Measurements from ENCODE around the gene ZNF573. TPM values are rescaled to one million over a fixed set of nuclear protein-coding genes. Genes with fewer than 3 reads are reported as not detected.

The ZNF573 gene
- total and polyA plus RNA-seq, 2 experiments from 2014 or later = 7.7 to 10.3 TPM

DNA sequence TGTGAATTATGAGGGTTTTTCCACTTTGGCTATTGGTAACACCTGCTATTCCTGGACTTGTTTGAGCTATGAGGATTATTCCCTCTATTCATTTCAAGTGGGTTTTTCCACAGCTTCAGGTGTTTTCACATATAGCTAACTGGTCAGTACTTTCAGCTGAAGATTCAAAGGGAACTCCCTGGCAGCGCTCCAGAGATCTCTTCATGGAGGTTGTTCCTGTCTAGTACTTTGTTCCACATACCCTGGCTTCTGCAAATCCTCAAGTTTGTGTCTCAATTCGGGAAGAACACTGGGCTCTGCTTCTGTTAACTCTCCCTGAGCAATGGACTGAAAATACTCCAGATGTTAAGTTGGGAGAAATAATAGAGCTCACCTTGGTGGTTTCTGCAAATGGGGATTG, 54.2 kb downstream of the ZNF573 start:
- Mint-ChIP-seq H3K27me3 (ENCODE audit: insufficient read depth, low read depth, poor library complexity) (no peaks in the 10 kb centered on the region), H3K4me1 (no peaks in the 10 kb centered on the region), H3K27ac (no peak overlapping the region), H3K4me3 (no peak overlapping the region), H3K36me3 (ENCODE audit: low read depth) (no peaks in the 10 kb centered on the region; the same call in 1 of the 3 replicates), H3K9me3 (no peaks in the 10 kb centered on the region; the same call in 2 of the 3 replicates)
- TF ChIP-seq CREB1 (CRISPR knock-in tag; IDR thresholded peaks at IDR 0.05; ENCODE audit: low read depth) (no peak), ZNF114 (CRISPR knock-in tag; IDR thresholded peaks at IDR 0.05) (no peak), ZNF331 (CRISPR knock-in tag; IDR thresholded peaks at IDR 0.05; ENCODE audit: low read depth) (no peak), NANOG (IDR thresholded peaks at IDR 0.05; ENCODE audit: borderline replicate concordance) (no peak), POLR2AphosphoS5 (IDR thresholded peaks at IDR 0.05; ENCODE audit: low read depth) (no peak), EZH2 (IDR thresholded peaks at IDR 0.05; ENCODE audit: low read depth, unreplicated experiment) (no peak), CTCF (conservative IDR thresholded peaks at IDR 0.05; ENCODE audit: low read depth in 2 of 2) (no peak), EZH2phosphoT487 (IDR thresholded peaks at IDR 0.05; ENCODE audit: unreplicated experiment) (no peak), ETS1 (IDR thresholded peaks at IDR 0.05) (no peak), STAT1 (IDR thresholded peaks at IDR 0.05; ENCODE audit: unreplicated experiment) (no peak), JUNB (IDR thresholded peaks at IDR 0.05; ENCODE audit: unreplicated experiment) (no peak), ZNF462 (CRISPR knock-in tag; IDR thresholded peaks at IDR 0.05) (no peak)
- TF ChIP-seq, protein P1, sequence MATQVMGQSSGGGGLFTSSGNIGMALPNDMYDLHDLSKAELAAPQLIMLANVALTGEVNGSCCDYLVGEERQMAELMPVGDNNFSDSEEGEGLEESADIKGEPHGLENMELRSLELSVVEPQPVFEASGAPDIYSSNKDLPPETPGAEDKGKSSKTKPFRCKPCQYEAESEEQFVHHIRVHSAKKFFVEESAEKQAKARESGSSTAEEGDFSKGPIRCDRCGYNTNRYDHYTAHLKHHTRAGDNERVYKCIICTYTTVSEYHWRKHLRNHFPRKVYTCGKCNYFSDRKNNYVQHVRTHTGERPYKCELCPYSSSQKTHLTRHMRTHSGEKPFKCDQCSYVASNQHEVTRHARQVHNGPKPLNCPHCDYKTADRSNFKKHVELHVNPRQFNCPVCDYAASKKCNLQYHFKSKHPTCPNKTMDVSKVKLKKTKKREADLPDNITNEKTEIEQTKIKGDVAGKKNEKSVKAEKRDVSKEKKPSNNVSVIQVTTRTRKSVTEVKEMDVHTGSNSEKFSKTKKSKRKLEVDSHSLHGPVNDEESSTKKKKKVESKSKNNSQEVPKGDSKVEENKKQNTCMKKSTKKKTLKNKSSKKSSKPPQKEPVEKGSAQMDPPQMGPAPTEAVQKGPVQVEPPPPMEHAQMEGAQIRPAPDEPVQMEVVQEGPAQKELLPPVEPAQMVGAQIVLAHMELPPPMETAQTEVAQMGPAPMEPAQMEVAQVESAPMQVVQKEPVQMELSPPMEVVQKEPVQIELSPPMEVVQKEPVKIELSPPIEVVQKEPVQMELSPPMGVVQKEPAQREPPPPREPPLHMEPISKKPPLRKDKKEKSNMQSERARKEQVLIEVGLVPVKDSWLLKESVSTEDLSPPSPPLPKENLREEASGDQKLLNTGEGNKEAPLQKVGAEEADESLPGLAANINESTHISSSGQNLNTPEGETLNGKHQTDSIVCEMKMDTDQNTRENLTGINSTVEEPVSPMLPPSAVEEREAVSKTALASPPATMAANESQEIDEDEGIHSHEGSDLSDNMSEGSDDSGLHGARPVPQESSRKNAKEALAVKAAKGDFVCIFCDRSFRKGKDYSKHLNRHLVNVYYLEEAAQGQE (IDR thresholded peaks at IDR 0.05; ENCODE audit: unreplicated experiment) = no peak
- no peaks in the 10 kb centered on the region; the same call in 1 of the 2 replicates for H4K20me1 ChIP-seq (replicated peaks; ENCODE audit: insufficient read depth)
- DNase-seq (ENCODE audit: low spot score) = no peak
- H2AFZ ChIP-seq = no peak overlapping the region
- H3K79me2 ChIP-seq (replicated peaks; ENCODE audit: insufficient read depth) = no peaks in the 10 kb centered on the region
- no peak overlapping the region for H3K27ac ChIP-seq (ENCODE audit: low read depth)
- no peaks in the 10 kb centered on the region for H3K4me1 ChIP-seq (ENCODE audit: insufficient read depth)
- no peak overlapping the region for H3K4me3 ChIP-seq
- H3K4me2 ChIP-seq = no peak overlapping the region
- H3F3A ChIP-seq (replicated peaks; ENCODE audit: low read depth) = no peaks in the 10 kb centered on the region
- ATAC-seq = no peak
- H3K27me3 ChIP-seq (ENCODE audit: insufficient read depth) = no peaks in the 10 kb centered on the region
- H3K9me2 ChIP-seq (ENCODE audit: insufficient read depth) = no peaks in the 10 kb centered on the region
- no peaks in the 10 kb centered on the region for H3K36me3 ChIP-seq (ENCODE audit: insufficient read depth)
